Hindlimb muscle (tissue), 1 donor: ENCODE data around the gene DNALI1. TPM values are rescaled to one million over a fixed set of nuclear protein-coding genes. Genes with fewer than 3 reads are reported as not detected.
A peak's percentile ranks its signal among the peaks of the same experiment; 100 is the strongest.
"Not testable (repeated sequence)": the region's sequence is repeated elsewhere in the genome, so short reads cannot be mapped to it uniquely, and the experiment has no call there.

ENCODE experiments used
- DNase-seq: peaks from one replicate; pipeline ENCODE4 v3.0.0-alpha.2; 2013
- polyA plus RNA-seq: library from polyadenylated mRNA; unstranded; fragments of 120-200 nt; gene quantifications from one replicate; pipeline ENCODE4 v1.2.1, GENCODE V29; 2013; ENCODE audit not compliant: insufficient read length

DNALI1 gene
- polyA plus RNA-seq: 9.7 TPM

GRCh38 chr1:37556712-37557196 is at the start of gene DNALI1:
DNALI1 (plus strand) TSS chr1:37556940; CDS start chr1:37556995, 55 bp downstream.
- peak; percentile 56 for DNase-seq

- DNase-seq: no peak
Measured at GRCh38 chr1:37509181-37509580, 47.6 kb upstream of the DNALI1 start.

DNA sequence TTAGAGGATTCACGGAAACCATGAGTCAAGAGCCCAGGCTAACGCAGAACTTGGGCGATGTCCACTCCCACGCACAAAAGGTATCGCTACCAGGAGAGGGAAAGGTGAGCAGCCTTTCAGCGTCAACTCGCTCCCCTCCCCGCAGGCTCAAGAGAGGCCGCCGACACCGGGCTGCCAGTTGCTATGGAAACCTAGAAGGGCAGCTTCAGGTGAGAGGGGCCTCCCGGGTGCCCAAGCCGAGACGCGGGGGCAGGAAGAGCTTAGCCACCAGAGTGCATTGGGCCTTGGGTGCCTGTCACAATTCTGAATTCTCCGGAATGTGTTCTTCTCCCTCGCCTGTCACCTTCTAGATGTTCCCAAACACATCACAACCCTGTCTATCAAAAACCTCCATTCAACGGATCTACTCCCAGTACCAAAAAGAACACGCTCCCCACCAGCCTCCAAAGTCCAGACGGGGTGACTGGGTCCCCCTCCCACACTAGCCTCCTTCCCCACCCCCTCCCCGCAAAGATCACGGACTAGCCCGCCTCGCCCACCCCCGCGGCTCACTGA is 42.9 kb upstream of the DNALI1 start:
- peak; percentile 4 for DNase-seq

GRCh38 chr1:37514350-37515184 is 42.2 kb upstream of the DNALI1 start, which contains the start of gene MEAF6:
MEAF6 (minus strand) TSS chr1:37514766; CDS start chr1:37514746, 20 bp downstream.
- DNase-seq: peak; percentile 93

GRCh38 chr1:37515185-37516034 is 41.3 kb upstream of the DNALI1 start:
- peak; percentile 15 for DNase-seq

DNA sequence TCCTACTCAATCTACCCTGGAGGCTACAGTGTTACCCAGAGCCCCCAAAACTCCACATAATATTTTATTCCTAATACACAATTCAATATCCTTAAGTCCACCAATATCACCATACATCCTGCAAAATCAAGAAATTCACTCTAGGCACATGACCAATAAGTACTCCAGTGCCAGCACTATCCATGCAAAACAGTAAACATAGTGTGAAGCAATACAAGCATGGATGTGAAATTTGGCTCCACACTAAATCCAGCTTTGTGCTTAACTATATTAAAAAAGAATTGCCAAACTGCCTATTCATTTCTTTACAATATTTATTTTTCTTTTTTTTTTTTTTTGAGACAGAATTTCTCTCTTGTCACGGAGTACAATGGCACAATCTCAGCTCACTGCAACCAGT is 39.2 kb upstream of the DNALI1 start:
- DNase-seq: no peak

DNA sequence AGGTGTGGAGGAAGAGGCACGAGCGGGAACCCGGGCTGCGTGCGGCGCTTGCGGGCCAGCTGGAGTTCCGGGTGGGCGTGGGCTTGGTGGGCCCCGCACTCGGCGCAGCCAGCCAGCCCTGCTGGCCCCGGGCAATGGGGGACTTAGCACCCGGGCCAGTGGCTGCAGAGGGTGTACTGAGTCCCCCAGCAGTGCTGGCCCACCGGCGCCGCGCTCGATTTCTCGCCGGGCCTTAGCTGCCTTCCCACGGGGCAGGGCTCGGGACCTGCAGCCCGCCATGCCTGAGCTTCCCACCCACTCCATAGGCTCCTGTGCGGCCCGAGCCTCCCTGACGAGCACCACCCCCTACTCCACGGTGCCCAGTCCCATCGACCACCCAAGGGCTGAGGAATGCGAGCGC is 38.5 kb upstream of the DNALI1 start:
- not testable (repeated sequence) for DNase-seq

DNA sequence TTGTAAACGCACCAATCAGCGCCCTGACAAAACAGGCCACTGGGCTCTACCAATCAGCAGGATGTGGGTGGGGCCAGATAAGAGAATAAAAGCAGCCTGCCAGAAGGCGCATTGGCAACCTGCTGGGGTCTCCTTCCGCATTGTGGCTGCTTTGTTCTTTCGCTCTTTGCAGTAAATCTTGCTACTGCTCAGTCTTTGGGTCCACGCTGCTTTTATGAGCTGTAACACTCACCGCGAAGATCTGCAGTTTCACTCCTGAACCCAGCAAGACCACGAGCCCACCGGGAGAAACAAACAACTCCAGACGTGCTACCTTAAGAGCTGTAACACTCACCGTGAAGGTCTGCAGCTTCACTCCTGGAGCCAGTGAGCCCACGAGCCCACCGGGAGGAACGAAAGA is 37.8 kb upstream of the DNALI1 start:
- DNase-seq: not testable (repeated sequence)

DNA sequence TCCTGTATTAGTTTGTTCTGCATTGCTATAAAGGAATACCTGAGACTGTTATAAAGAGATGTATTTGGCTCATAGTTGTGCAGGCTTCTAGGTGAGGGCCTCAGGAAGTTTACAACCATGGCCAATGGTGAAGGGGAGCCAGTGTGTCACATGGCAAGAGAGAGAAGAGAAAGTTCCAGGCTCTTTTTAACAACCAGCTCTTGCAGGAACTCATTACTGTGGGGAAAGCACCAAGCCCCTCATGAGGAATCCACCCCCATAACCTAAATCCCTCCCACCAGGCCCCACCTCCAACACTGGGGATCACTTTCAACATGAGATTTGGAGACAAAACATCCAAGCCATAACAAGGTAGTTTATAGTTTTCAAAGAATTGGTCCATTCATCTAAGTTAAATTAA is 37.1 kb upstream of the DNALI1 start:
- no peak for DNase-seq

DNA sequence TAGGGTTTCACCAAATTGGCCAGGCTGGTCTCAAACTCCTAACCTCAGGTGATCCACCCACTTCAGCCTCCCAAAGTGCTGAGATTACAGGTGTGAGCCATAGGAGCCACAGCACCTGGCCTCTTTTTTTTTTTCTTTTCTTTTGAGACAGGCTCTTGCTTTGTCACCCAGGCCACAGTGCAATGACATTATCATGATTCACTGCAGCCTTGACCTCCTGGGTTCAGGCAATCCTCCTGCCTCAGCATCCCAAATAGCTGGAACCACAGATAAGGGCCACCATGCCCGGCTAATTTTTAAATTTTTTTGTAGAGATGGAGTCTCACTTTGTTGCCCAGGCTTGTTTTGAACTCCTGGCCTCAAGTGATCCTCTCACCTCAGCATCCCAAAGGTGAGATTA is 26.9 kb upstream of the DNALI1 start:
- not testable (repeated sequence) for DNase-seq

DNA sequence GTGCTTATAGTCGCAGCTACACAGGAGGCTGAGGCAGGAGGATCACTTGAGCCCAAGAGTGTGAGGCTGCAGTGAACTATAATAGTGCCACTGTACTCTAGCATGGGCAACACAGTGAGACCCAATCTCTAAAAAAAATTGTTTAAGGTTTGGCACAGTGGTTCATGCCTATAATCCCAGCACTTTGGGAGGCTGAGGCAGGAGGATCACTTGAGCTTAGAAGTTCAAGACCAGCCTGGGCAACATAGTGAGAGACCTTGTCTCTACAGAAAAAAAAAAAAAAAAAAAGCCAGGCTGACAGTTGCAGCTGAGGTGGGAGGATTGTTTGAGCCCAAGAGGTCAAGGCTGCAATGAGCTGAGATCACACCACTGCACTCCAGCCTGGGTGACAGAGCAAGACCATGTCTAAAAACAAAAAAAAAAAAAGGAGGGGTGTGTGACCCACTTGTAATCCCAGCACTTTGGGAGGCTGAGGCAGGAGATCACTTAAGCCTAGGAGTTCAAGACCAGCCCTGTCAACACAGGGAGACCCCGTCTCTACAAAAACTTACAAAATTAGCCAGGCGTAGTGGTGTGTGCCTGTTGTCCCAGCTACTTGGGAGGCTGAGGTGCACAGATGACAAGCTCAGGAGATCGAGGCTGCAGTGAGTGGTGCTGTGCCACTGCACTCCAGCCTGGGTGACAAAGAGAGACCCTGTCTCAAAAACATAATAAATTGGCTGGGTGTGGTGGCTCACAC is 24.2 kb upstream of the DNALI1 start:
- DNase-seq: not testable (repeated sequence)

GRCh38 chr1:37533317-37534093 is 23.2 kb upstream of the DNALI1 start:
- no peak for DNase-seq

DNA sequence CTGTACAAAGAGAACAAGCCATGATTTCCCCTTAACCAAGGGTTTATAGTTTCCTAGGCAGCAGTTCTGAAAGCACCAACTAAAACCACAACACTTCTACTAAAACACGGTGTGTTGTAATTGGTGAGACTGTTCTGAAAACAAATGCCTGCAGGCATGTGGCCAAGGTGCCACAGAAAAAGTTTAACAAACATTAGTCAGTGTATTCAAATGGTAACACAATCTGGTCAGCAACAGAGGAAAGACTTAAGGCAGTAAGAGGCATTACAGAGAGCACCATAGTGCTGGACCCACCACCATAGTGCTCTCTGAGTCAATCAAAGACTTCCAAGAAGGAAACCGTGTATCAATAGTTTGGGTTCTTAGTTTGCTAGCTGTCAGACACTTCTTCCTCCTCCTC is 19.4 kb upstream of the DNALI1 start:
- no peak for DNase-seq

DNA sequence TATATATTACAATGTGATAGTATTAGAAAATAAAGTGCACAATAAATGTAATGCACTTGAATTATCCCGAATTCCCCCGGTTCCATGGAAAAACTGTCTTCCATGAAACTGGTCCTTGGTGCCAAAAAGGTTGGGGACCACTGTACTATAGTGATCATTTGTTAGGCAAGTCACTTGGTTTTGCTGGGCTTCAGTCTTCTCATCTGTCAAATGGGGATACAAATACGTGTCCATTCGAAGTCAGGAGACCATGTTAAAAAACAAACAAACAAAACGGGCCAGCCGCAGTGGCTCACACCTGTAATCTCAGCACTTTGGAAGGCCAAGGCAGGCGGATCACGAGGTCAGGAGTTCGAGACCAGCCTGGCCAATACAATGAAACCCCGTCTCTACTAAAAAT is 17.6 kb upstream of the DNALI1 start:
- DNase-seq: not testable (repeated sequence)

DNA sequence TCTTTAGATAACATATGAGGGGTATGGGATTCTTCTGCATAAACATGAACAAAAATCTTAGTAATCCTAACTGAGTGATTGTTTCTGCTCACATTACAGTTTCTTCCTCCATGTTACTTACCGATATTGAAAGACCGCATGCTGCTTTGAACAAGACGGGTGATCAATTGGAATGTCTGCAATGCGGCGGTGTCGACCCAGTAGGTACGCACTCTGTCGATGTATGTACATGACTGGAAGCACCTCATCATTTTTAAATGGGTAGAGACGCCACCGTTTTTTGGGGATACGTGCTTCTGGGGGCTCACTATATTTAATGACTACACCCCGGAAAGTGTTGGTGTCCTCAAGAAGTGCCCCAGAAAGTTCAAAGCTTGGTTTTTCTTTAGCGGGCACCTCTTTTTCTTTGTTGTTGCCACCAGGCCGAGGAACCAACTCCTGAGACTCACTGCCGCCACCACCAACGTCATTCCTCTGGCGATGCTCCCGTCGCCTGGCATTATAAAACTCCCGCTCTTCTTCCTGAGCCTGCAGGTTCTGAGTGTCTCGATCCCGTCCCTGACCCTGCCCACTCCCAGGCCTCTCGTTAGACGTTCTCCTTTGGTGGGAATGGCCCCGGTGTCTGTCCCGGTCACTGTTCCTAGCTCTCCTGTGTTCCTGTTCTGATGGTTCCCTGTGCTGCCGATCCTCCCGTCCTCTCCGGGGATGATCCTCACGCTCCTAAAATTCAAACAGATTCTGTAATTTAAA is 16.5 kb upstream of the DNALI1 start:
- DNase-seq: no peak

DNA sequence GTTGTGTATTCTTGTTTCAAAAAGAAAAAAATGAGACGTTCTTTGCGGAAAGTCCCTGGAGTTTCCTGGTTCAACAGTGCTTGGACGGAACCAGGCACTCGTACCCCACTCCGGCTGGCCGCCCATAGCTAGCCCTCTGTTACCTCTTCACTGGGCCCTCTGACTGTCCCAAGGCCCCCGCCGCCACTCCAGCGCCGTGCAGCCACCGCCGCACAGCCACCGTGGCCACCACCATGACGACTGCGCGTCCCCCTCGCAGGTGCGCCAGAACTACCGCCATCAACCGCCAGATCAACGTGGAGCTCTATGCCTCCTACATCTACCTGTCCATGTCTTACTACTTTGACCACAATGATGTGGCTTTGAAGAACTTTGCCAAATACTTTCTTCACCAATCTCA is 12.2 kb upstream of the DNALI1 start:
- DNase-seq: no peak

DNA sequence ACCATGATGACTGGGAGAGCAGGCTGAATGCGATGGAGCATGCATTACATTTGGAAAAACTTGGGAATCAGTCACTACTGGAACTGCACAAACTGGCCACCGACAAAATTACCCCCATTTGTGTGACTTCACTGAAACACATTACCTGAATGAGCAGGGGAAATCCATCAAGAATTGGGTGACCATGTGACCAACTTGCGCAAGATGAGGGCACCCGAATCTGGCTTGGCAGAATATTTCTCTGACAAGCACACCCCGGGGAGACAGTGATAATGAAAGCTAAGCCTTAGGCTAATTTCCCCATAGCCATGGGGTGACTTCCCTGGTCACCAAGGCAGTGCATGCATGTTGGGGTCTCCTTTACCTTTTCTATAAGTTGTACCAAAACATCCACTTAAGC is 11.7 kb upstream of the DNALI1 start:
- no peak for DNase-seq

DNA sequence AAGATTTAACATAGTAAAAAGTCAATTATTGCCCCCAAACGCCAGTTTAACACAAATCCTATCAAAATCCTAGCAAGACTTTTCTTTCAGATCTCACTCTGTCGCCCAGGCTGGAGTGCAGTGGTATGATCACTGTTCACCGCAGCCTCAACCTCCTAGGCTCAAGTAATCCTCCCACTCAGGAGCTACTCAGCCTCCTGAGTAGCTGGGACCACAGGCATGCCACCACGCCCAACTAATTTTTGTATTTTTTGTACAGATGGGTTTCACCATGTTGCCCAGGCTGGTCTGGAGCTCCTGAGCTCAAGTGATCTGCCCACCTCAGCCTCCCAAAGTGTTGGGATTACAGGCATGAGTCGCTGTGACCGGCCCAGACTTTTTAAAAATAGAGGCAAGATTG is 7.4 kb upstream of the DNALI1 start:
- DNase-seq: no peak

DNA sequence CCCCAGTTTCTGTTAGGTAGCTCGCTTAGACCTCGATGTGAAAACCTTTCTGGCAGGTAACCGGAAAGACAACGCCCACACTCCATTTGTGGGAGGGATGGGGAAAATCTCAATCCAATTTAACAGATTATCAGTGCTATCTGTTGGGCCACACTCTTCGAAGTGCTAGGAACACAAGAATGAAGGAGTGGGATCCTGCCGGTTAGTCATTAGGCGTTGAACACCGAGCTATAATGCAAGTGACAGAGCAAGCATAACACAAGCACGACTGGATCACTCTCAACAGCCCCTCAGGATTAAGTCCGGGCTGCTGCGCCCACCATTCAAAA is 3.2 kb upstream of the DNALI1 start:
- DNase-seq: no peak

DNA sequence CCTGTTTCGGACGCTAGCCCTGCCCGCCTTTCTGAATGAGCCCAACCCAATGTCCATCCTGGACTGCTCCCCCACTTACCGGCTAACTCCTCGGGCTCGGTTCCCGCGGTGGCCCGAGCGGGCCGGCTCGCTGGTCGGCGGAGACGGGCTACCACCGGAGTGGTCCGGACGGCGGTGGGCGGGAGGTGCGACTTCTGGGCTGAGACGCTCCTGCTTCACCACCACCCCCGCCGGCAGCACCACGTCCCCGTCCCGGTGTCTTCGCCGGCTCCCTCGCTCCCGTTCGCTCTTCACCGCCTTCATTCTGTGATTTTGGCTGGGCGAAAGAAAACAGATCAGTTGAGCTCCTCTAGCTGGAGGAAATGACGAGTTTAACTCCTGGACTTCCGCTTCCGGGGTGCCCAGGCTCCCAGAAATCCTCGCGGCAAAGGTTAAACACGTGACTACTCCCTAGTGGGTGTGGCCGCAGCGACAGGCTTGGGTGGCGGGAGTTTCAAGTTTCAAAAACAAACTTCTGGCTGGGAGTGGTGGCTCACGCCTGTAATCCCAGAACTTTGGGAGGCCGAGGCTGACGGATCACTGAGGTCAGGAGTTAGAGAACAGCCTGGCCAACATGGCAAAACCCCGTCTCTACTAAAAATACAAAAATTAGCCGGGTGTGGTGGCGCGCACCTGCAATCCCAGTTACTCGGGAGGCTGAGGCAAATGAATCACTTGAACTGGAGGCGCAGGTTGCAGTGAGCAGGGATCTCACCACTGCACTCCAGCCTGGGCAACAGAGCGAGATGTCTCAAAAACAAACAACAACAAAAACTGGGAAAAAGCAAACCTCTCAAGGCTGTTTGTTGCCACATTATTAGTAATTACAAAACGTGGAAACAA is 2.6 kb upstream of the DNALI1 start, which contains the start of gene SNIP1:
TSS of gene SNIP1 (minus strand) at position 367 of the 882 bp plus-strand sequence. CDS start at position 303, 64 bp downstream.
- peak; percentile 92 for DNase-seq
